SK-N-SH treated with all-trans-retinoic acid at 6 μM for 48 hours (cell line): ENCODE data around the gene SOD3.

Source experiments
- OSR1 ChIP-seq: fragments of 250-450 bp; sonication (Bioruptor Pico); IDR thresholded peaks from 2 replicates; pipeline ENCODE4 v1.8.0; 2022; ENCODE audit warnings: moderate library complexity, mild to moderate bottlenecking, inconsistent platforms
- RARB ChIP-seq: fragments of 250-450 bp; sonication (Bioruptor Pico); IDR thresholded peaks from 2 replicates; pipeline ENCODE4 v1.8.0; 2021; ENCODE audit warnings: mild to moderate bottlenecking, moderate library complexity
- ZC3H10 ChIP-seq: fragments of 250-450 bp; sonication (Bioruptor Pico); IDR thresholded peaks from 2 replicates; pipeline ENCODE4 v1.5.1; 2021; ENCODE audit warnings: mild to moderate bottlenecking, moderate library complexity
- TF ChIP-seq, protein P1 (sequence below): fragments of 250-450 bp; sonication (Bioruptor Pico); IDR thresholded peaks from 2 replicates; pipeline ENCODE4 v1.8.0; 2020; ENCODE audit warnings: mild to moderate bottlenecking, moderate library complexity, borderline replicate concordance

DNA sequence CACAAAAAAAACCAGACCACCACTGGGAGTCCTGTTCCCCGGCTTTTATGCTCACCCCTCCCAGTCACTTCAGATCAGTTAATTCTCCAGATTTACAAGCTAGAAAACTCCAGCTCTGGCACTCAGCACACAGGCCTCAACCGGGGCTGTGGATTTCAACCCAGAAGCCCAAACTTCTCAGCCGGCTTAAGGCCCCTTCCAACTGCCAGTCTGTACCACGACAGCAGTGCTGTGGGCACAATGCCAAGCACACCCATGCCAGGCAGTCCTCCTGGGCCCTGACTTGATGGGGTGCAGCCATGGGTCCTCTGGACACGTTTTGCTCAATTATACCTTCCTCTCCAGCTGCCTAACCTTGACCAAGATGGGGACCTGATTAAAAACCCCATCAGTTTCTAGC is 12.2 kb downstream of the SOD3 start:
- TF ChIP-seq RARB (CRISPR knock-in tag) (no peak), ZC3H10 (CRISPR knock-in tag) (no peak), OSR1 (CRISPR knock-in tag) (no peak)
- TF ChIP-seq, protein P1, sequence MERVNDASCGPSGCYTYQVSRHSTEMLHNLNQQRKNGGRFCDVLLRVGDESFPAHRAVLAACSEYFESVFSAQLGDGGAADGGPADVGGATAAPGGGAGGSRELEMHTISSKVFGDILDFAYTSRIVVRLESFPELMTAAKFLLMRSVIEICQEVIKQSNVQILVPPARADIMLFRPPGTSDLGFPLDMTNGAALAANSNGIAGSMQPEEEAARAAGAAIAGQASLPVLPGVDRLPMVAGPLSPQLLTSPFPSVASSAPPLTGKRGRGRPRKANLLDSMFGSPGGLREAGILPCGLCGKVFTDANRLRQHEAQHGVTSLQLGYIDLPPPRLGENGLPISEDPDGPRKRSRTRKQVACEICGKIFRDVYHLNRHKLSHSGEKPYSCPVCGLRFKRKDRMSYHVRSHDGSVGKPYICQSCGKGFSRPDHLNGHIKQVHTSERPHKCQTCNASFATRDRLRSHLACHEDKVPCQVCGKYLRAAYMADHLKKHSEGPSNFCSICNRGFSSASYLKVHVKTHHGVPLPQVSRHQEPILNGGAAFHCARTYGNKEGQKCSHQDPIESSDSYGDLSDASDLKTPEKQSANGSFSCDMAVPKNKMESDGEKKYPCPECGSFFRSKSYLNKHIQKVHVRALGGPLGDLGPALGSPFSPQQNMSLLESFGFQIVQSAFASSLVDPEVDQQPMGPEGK = no peak
